ENCODE data around the gene MRPL21. TPM values are rescaled to one million over a fixed set of nuclear protein-coding genes. Genes with fewer than 3 reads are reported as not detected.

MRPL21 gene
- total and polyA plus RNA-seq, 2 donors (not counting 1 experiment from before 2014, with no cell fraction given) = 23.8 to 35.8 TPM

GRCh38 chr11:68904248-68904847 is 716 bp upstream of the MRPL21 start:
- peaks cover 14% of the 10 kb centered on the region for H4K20me1 ChIP-seq (ENCODE audit: control insufficient read depth, insufficient read depth, low read length, poor library complexity, severe bottlenecking)
- peak overlapping the region; percentile 97 for H3K4me3 Mint-ChIP-seq
- H3K27me3 Mint-ChIP-seq = no peaks in the 10 kb centered on the region
- H2AFZ ChIP-seq (ENCODE audit: insufficient read depth, low read depth, low read length, poor library complexity, severe bottlenecking) = peak overlapping the region; percentile 84
- POLR2A ChIA-PET = interaction anchor here (1.8 to 2.4 kb wide), 2 partner anchors 62 to 152 kb away, joined by 4 to 8 read pairs; no protein-coding TSS in a partner anchor
- no peaks in the 10 kb centered on the region for H3K9me3 ChIP-seq (ENCODE audit: control extremely low read depth in 1 of 3, control insufficient read depth in 2 of 3, insufficient read depth in 1 of 3, low read length in 2 of 3)
- peak overlapping the region; percentile 75 to 91 for H3K27ac ChIP-seq (ENCODE audit: low read length in 2 of 2)
- H3K9ac ChIP-seq (ENCODE audit: low read length) = peak overlapping the region; percentile 72
- H3K4me1 ChIP-seq (ENCODE audit: control insufficient read depth in 2 of 2, insufficient read depth in 2 of 2, low read length in 2 of 2) = peaks cover 14 to 21% of the 10 kb centered on the region in 2 donors
- no peak for DNase-seq
- CTCF ChIA-PET = interaction anchor here (0.9 to 1.9 kb wide), 3 partner anchors 15 to 182 kb away, joined by 3 to 7 read pairs (median 3); no protein-coding TSS in a partner anchor
- H3K79me2 ChIP-seq (ENCODE audit: control insufficient read depth, insufficient read depth, low read length) = peaks cover 66% of the 10 kb centered on the region
- WGBS (ENCODE audit: insufficient coverage) = 1% methylated on average over 16 of the region's 24 CpGs
- ATAC-seq (ENCODE audit: low read depth) = peak; percentile 15
- TF ChIP-seq CTCF (IDR thresholded peaks at IDR 0.05) (no peak), EZH2 (IDR thresholded peaks at IDR 0.05; ENCODE audit: borderline replicate concordance, insufficient read depth, low read depth, low read length, poor library complexity, severe bottlenecking) (no peak)
- peak overlapping the region; percentile 81 for H3K4me2 ChIP-seq (replicated peaks; ENCODE audit: low read depth, low read length, poor library complexity, severe bottlenecking)
- no peaks in the 10 kb centered on the region for H3K27me3 ChIP-seq (replicated peaks in 1 of 4; ENCODE audit: control extremely low read depth in 1 of 4, control insufficient read depth in 3 of 4, insufficient read depth in 4 of 4, low read length in 3 of 4)
- H3K4me3 ChIP-seq (ENCODE audit: control extremely low read depth in 1 of 5, extremely low read depth in 1 of 5, insufficient read depth in 1 of 5, low read depth in 2 of 5, low read length in 4 of 5) = peak overlapping the region; percentile 65 to 99 (median 93)
- H3K27ac Mint-ChIP-seq = peak overlapping the region; percentile 88
- H3K9me3 Mint-ChIP-seq (ENCODE audit: insufficient read depth) = no peaks in the 10 kb centered on the region
- H3K4me1 Mint-ChIP-seq = peaks cover 41% of the 10 kb centered on the region
- H3K36me3 ChIP-seq (replicated peaks in 1 of 2; ENCODE audit: control extremely low read depth in 1 of 2, control insufficient read depth in 1 of 2, extremely low read depth in 1 of 2, insufficient read depth in 2 of 2, low read length in 1 of 2) = peaks cover 0 to 6% of the 10 kb centered on the region in 2 experiments
- intact Hi-C loops (cut with micrococcal nuclease) = loop anchor here (10.0 kb wide), 1 partner anchor 770 kb away; the partner anchor contains the start of gene LTO1

- WGBS (ENCODE audit: insufficient coverage) = 98% methylated on average over 9 of the region's 9 CpGs
- intact Hi-C loops (cut with micrococcal nuclease) = loop anchor here (10.0 kb wide), 1 partner anchor 774 kb away; the partner anchor contains the start of gene LTO1
- H3K27me3 ChIP-seq (replicated peaks in 1 of 4; ENCODE audit: control extremely low read depth in 1 of 4, control insufficient read depth in 3 of 4, insufficient read depth in 4 of 4, low read length in 3 of 4) = no peaks in the 10 kb centered on the region
- ChIA-PET POLR2A (no interaction called here), CTCF (no interaction called here)
- Mint-ChIP-seq H3K27ac (no peak overlapping the region), H3K4me1 (peaks cover 41% of the 10 kb centered on the region), H3K9me3 (ENCODE audit: insufficient read depth) (no peaks in the 10 kb centered on the region), H3K4me3 (no peak overlapping the region), H3K27me3 (no peaks in the 10 kb centered on the region)
- no peak for ATAC-seq (ENCODE audit: low read depth)
- peaks cover 55% of the 10 kb centered on the region for H3K79me2 ChIP-seq (ENCODE audit: control insufficient read depth, insufficient read depth, low read length)
- no peak overlapping the region for H3K4me3 ChIP-seq (ENCODE audit: control extremely low read depth in 1 of 5, extremely low read depth in 1 of 5, insufficient read depth in 1 of 5, low read depth in 2 of 5, low read length in 4 of 5)
- H3K36me3 ChIP-seq (replicated peaks in 1 of 2; ENCODE audit: control extremely low read depth in 1 of 2, control insufficient read depth in 1 of 2, extremely low read depth in 1 of 2, insufficient read depth in 2 of 2, low read length in 1 of 2) = peaks cover 0 to 27% of the 10 kb centered on the region in 2 experiments
- H2AFZ ChIP-seq (ENCODE audit: insufficient read depth, low read depth, low read length, poor library complexity, severe bottlenecking) = no peak overlapping the region
- H3K4me1 ChIP-seq (ENCODE audit: control insufficient read depth in 2 of 2, insufficient read depth in 2 of 2, low read length in 2 of 2) = peaks cover 14 to 21% of the 10 kb centered on the region in 2 donors
- TF ChIP-seq EZH2 (IDR thresholded peaks at IDR 0.05; ENCODE audit: borderline replicate concordance, insufficient read depth, low read depth, low read length, poor library complexity, severe bottlenecking) = no peak
- no peak for TF ChIP-seq CTCF (IDR thresholded peaks at IDR 0.05)
- H3K9me3 ChIP-seq (ENCODE audit: control extremely low read depth in 1 of 3, control insufficient read depth in 2 of 3, insufficient read depth in 1 of 3, low read length in 2 of 3) = no peaks in the 10 kb centered on the region
- H3K27ac ChIP-seq (ENCODE audit: low read length in 2 of 2) = no peak overlapping the region
- no peak for DNase-seq
- H4K20me1 ChIP-seq (ENCODE audit: control insufficient read depth, insufficient read depth, low read length, poor library complexity, severe bottlenecking) = peaks cover 14% of the 10 kb centered on the region
- no peak overlapping the region for H3K9ac ChIP-seq (ENCODE audit: low read length)
- no peak overlapping the region for H3K4me2 ChIP-seq (replicated peaks; ENCODE audit: low read depth, low read length, poor library complexity, severe bottlenecking)
Observed at GRCh38 chr11:68900835-68901381, 2.7 kb downstream of the MRPL21 start.
